WERI-Rb-1 (cell line): ENCODE data around the gene TMEM130.

Experiments
- DNase-seq: peaks from one replicate; pipeline ENCODE4 v3.0.0-alpha.2; 2020
- H3K27ac ChIP-seq: fragments of 250-450 bp; sonication (Bioruptor Pico); 2 replicates; pipeline ENCODE4 v1.5.1; 2020; ENCODE audit warnings: mild to moderate bottlenecking, moderate library complexity
- H3K27me3 ChIP-seq: fragments of 250-450 bp; sonication (Bioruptor Pico); 2 replicates; pipeline ENCODE4 v1.5.1; 2021; ENCODE audit warnings: mild to moderate bottlenecking, low read depth, moderate library complexity; ENCODE audit not compliant: insufficient read depth, severe bottlenecking
- H3K36me3 ChIP-seq: fragments of 250-450 bp; sonication (Bioruptor Pico); 2 replicates; pipeline ENCODE4 v1.5.1; 2020; ENCODE audit warnings: mild to moderate bottlenecking, moderate library complexity
- H3K4me3 ChIP-seq: 2 replicates; pipeline ENCODE4 v1.5.1; 2011; ENCODE audit warnings: low read depth, mild to moderate bottlenecking, control low read depth, low read length
- H3K9me3 ChIP-seq: fragments of 250-450 bp; sonication (Bioruptor Pico); 2 replicates; pipeline ENCODE4 v1.5.1; 2021; ENCODE audit warnings: mild to moderate bottlenecking, moderate library complexity; ENCODE audit not compliant: severe bottlenecking
- TF ChIP-seq, protein P1 (sequence below): IDR thresholded peaks from 2 replicates; pipeline ENCODE4 v1.5.1; 2011; ENCODE audit warnings: low read depth, mild to moderate bottlenecking, control low read depth, inconsistent platforms, low read length

Gene TMEM130

DNA sequence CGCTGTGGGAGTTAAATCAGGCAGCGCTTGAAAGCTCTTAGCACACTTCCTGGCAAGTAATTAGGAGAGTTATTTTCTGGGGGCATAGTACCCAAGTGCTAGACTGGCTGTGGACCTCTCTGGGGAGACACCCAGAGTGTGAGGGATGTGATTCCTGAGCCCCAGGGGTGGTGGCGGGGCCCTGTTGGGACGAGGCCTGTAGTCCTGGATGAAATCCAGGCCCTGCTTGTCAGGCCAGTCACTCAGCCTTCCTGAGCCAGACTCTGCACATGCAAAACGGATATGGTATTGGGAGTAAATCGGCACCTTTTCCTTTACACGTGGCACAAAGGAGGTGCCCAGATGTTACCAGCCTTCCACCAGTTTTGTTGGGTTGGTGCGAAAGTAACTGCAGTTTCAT lies 39.7 kb upstream of the TMEM130 start:
- no peak overlapping the region for H3K4me3 ChIP-seq
- H3K27ac ChIP-seq = no peak overlapping the region
- peaks cover 90% of the 10 kb centered on the region for H3K36me3 ChIP-seq
- no peaks in the 10 kb centered on the region for H3K27me3 ChIP-seq
- no peak for DNase-seq
- no peaks in the 10 kb centered on the region for H3K9me3 ChIP-seq
- TF ChIP-seq, protein P1, sequence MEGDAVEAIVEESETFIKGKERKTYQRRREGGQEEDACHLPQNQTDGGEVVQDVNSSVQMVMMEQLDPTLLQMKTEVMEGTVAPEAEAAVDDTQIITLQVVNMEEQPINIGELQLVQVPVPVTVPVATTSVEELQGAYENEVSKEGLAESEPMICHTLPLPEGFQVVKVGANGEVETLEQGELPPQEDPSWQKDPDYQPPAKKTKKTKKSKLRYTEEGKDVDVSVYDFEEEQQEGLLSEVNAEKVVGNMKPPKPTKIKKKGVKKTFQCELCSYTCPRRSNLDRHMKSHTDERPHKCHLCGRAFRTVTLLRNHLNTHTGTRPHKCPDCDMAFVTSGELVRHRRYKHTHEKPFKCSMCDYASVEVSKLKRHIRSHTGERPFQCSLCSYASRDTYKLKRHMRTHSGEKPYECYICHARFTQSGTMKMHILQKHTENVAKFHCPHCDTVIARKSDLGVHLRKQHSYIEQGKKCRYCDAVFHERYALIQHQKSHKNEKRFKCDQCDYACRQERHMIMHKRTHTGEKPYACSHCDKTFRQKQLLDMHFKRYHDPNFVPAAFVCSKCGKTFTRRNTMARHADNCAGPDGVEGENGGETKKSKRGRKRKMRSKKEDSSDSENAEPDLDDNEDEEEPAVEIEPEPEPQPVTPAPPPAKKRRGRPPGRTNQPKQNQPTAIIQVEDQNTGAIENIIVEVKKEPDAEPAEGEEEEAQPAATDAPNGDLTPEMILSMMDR = no peak

DNA sequence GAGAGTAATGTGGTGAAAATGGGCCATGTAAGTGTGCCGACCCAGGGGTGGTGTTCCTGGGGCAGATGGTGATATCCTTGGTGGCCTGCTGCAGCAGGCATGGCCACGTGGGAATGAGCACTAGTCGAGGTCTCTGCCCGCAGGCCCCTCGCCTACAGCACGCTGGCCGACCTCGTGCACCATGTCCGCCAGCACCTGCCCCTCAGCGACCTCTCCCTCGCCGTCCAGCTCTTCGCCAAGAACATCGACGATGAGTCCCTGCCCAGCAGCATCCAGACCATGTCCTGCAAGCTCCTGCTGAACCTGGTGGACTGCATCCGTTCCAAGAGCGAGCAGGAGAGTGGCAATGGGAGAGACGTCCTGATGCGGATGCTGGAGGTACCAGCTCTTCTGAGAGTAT lies 38.8 kb upstream of the TMEM130 start:
- TF ChIP-seq, protein P1 = no peak
- Histone ChIP-seq H3K36me3 (peaks cover 89% of the 10 kb centered on the region), H3K4me3 (no peak overlapping the region), H3K27me3 (no peaks in the 10 kb centered on the region), H3K27ac (no peak overlapping the region), H3K9me3 (no peaks in the 10 kb centered on the region)
- no peak for DNase-seq

DNA sequence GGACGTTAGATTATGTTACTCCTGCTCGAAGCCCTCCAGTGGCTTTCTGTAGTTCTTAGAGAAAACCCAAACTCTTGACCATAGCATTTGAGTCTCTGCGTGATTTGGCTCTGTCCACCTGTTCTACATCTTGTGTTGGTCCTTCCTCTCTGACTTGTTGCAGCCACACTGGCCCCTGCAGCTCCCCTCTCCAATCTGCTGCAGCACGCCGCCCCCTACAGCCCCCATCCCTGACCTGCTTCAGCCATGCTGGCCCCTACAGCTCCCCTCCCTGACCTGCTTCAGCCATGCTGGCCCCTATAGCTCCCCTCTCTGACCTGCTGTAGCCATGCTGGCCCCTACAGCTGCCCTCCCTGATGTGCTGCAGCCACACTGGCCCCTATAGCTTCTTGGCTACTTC lies 37.8 kb upstream of the TMEM130 start:
- peaks cover 91% of the 10 kb centered on the region for H3K36me3 ChIP-seq
- TF ChIP-seq, protein P1 = peak; percentile 40

DNA sequence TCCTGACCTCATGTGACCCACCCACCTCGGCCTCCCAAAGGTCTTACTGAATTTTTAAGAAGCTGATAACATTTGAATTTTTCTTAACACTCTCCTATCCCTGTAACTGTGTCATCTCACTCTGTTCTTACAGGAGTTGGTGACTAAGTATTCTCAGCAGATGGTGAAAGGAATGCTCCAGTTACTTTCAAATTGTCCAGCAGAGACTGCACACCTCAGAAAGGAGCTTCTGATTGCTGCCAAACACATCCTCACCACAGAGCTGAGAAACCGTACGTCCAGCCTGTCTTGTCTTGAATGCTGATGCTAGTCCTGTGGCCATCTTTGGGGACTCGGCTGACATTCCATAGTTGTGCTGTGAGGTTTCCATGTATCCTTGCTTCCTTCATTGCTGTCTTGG lies 33.4 kb upstream of the TMEM130 start:
- H3K27ac ChIP-seq = no peak overlapping the region
- no peak overlapping the region for H3K4me3 ChIP-seq
- TF ChIP-seq, protein P1 = no peak
- no peak for DNase-seq
- no peaks in the 10 kb centered on the region for H3K9me3 ChIP-seq
- H3K36me3 ChIP-seq = peaks cover 95% of the 10 kb centered on the region
- no peaks in the 10 kb centered on the region for H3K27me3 ChIP-seq

More for the DNA sequence above, 37.8 kb upstream of the TMEM130 start:
- peak; percentile 18 for DNase-seq
- no peak overlapping the region for H3K27ac ChIP-seq
- no peaks in the 10 kb centered on the region for H3K9me3 ChIP-seq
- H3K27me3 ChIP-seq = no peaks in the 10 kb centered on the region
- no peak overlapping the region for H3K4me3 ChIP-seq

DNA sequence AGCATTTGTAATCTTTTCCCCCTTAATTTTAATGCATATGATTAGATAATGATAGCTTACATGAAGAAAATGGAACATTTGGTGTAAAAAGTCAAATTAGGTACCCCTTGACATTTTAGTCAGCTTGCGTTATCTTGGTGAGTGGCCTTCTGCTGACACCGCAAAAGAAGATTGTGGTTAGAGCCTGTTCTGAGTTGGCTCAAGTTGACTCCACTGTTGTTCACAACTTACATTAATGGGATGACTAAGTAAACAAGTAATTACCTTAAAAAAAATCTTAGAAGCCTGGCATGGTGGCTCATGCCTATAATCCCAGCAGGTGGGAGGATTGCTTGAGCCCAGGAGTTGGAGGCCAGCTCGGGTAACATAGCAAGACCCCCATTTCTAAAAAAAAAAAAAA lies 32.7 kb upstream of the TMEM130 start:
- TF ChIP-seq, protein P1 = no peak
- Histone ChIP-seq H3K36me3 (peaks cover 95% of the 10 kb centered on the region), H3K27ac (no peak overlapping the region), H3K9me3 (no peaks in the 10 kb centered on the region), H3K27me3 (no peaks in the 10 kb centered on the region), H3K4me3 (no peak overlapping the region)
- no peak for DNase-seq

DNA sequence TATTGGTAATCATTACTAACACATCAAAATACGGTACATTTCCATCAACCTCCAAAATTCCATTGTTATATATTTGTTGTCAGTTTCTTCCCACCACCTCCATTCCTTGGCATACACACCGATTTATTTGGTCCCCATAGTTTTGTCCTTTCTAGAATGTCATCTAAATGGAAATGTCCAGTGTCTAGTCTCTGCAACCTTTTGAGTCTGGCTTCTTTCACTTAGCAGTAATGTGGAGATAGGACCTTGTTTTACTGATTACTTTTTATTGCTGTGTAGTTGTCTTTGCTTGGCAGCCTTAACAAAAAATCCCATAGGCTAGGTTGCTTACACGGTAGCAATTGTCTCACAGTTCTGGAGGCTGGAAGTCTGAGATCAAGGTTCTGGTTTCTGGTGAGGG lies 31.0 kb upstream of the TMEM130 start:
- TF ChIP-seq, protein P1 = no peak
- H3K9me3 ChIP-seq = no peaks in the 10 kb centered on the region
- H3K36me3 ChIP-seq = peaks cover 94% of the 10 kb centered on the region
- H3K27me3 ChIP-seq = no peaks in the 10 kb centered on the region
- no peak overlapping the region for H3K4me3 ChIP-seq
- no peak for DNase-seq
- H3K27ac ChIP-seq = no peak overlapping the region
